HUES6 (cell line): ENCODE data around the gene MBOAT1.

Source experiments
- H3K27ac ChIP-seq: 2 replicates; pipeline ENCODE4 v1.7.0; 2013; ENCODE audit warnings: low read depth, mild to moderate bottlenecking, low read length, inconsistent platforms
- H3K27me3 ChIP-seq: 2 replicates; pipeline ENCODE4 v1.6.1; 2013; ENCODE audit warnings: low read length; ENCODE audit not compliant: control insufficient read depth, insufficient read depth
- H3K36me3 ChIP-seq: 2 replicates; pipeline ENCODE4 v1.6.1; 2013; ENCODE audit warnings: low read length; ENCODE audit not compliant: control insufficient read depth, insufficient read depth
- H3K4me1 ChIP-seq: 2 replicates; pipeline ENCODE4 v1.6.1; 2013; ENCODE audit warnings: low read length; ENCODE audit not compliant: control insufficient read depth, insufficient read depth
- H3K4me3 ChIP-seq: 2 replicates; pipeline ENCODE4 v1.5.1; 2013; ENCODE audit warnings: low read depth, low read length
- H3K9ac ChIP-seq: one replicate; pipeline ENCODE4 v1.6.1; 2013; ENCODE audit warnings: mild to moderate bottlenecking, low read length
- H3K9me3 ChIP-seq: 2 replicates; pipeline ENCODE4 v1.6.1; 2013; ENCODE audit warnings: low read depth, low read length; ENCODE audit not compliant: control insufficient read depth, insufficient read depth

Gene MBOAT1

DNA sequence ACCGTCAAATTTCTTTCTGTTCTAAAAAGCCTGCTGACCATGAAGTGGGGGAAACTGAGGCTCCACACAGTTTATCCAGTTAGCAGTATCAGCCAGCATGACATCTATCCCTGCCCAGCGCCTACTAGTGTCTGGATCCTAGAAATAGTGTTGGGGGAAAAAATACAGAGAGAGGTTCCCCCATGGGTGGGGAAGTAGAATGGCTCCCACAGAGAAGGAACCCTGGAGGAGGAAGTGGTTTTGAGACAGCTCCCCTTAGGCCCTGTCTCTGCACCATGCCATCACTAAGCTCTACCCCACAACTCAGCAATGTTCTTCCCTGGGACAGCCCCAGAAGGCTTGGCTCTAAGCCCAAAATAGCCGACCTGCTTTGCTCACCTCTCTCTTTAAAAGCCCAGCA is 153.4 kb downstream of the MBOAT1 start:
- Histone ChIP-seq H3K27me3 (no peaks in the 10 kb centered on the region), H3K4me1 (no peaks in the 10 kb centered on the region), H3K36me3 (no peaks in the 10 kb centered on the region), H3K4me3 (no peak overlapping the region), H3K9ac (no peak overlapping the region), H3K9me3 (no peaks in the 10 kb centered on the region; the same call in 1 of the 2 replicates), H3K27ac (no peak overlapping the region)

DNA sequence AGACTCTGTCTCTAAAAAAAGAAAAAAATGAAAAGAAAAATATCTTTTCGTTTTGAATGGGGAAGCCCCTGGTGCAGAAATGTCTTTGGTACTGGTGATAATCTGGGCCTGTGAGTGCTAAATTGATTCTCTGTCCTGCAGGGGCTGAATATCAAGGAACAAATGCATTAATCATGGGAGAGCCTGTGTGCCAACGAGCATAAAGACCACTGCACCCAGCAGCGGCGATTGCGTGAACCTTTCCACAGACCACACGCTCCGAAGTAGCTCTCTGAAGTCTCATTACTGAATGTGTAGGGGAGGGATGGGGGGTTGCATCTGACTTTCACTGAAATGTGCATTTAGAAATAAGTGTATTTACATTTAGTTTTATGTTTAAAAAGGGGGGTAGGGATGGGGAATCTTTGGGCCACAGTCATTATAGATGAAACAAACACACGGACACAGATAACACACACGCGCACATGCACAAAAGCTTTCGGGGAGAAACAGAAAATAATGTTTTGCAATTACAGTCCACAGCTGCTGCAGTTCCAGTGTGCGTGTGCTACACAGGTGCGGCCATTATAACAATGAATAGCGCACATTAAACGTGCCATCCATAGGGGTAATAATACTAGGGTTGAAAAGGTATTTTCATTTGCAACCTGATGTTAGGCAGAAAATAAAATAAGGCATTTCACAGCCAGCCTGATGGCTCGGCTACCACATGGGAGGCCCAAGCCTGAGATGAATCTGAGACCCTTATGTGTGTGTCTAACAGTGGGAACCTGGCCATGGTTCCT is 154.0 kb downstream of the MBOAT1 start:
- no peak overlapping the region for H3K9ac ChIP-seq
- no peaks in the 10 kb centered on the region for H3K4me1 ChIP-seq

DNA sequence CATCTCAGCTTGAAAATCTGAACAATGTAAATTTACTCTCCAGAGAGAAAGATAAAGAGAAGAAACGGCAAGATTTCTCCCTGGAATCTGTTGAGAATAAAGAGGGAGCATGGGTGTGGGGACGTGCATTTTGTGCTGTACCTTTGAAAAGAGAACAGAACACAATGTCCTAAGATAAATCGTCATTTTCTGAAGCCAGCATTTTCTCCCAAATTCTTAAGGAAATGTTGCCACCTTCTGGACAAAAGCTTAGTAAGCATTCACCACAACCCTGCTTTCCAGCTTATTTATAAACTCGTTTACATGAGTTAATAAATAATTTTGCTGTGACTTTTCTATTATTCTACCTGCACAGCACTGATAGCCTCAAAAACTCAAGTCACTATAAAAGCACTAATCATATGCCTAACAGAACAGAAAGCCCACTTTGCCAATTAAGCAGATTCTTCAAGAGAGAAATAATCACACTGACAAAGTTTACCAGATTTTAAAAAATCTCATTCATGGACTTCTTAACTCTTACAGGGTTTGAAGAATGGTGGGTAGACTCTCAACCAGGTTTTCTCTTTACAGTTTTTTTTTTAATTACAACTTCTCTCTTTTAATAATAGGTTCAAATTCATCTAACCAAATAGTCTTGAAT is 155.8 kb downstream of the MBOAT1 start:
- no peaks in the 10 kb centered on the region for H3K36me3 ChIP-seq
- H3K9ac ChIP-seq: no peak overlapping the region
- H3K4me3 ChIP-seq: no peak overlapping the region
- H3K9me3 ChIP-seq: no peaks in the 10 kb centered on the region; the same call in 1 of the 2 replicates
- H3K27me3 ChIP-seq: no peaks in the 10 kb centered on the region
- H3K4me1 ChIP-seq: no peaks in the 10 kb centered on the region
- no peak overlapping the region for H3K27ac ChIP-seq

More for the DNA sequence above, 154.0 kb downstream of the MBOAT1 start:
- Histone ChIP-seq H3K27ac (no peak overlapping the region), H3K9me3 (no peaks in the 10 kb centered on the region; the same call in 1 of the 2 replicates), H3K27me3 (no peaks in the 10 kb centered on the region), H3K36me3 (no peaks in the 10 kb centered on the region), H3K4me3 (no peak overlapping the region)

DNA sequence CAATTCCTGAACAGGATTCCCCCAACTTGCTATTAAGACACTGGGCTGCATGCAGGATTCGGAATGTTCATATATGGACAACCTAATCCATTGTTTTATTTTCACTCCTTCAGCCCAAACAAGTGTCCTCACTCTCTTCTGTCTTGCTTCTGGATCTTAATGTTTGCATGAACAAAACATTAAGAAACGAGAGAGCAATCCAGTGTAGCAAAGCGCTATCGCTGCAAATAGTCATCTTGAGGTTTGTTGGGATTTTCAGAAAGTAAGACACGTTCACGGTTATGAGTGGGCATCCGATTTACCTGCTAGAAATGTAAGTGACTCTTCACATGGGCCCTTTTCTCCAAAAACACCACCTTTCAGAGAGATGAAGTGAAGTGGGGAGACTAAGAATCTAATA is 156.4 kb downstream of the MBOAT1 start:
- H3K9ac ChIP-seq: no peak overlapping the region

More for the DNA sequence above, 156.4 kb downstream of the MBOAT1 start:
- H3K4me1 ChIP-seq: no peaks in the 10 kb centered on the region
- no peak overlapping the region for H3K27ac ChIP-seq
- H3K9me3 ChIP-seq: no peaks in the 10 kb centered on the region; the same call in 1 of the 2 replicates
- no peaks in the 10 kb centered on the region for H3K27me3 ChIP-seq
- no peak overlapping the region for H3K4me3 ChIP-seq
- no peaks in the 10 kb centered on the region for H3K36me3 ChIP-seq
